DOHH2 (cell line): ENCODE data around the gene MYL5.

Experiments
- EZH2phosphoT487 ChIP-seq: fragments of 200-600 bp; sonication (generic); IDR thresholded peaks from 2 replicates; pipeline ENCODE4 v1.6.1; 2017; ENCODE audit warnings: borderline replicate concordance, mild to moderate bottlenecking, antibody characterized with exemption, low read length, moderate library complexity, mixed read lengths
- TF ChIP-seq, protein P1 (sequence below): fragments of 200-600 bp; sonication (generic); IDR thresholded peaks from one replicate; pipeline ENCODE4 v1.5.1; 2014; ENCODE audit warnings: antibody characterized with exemption, mild to moderate bottlenecking, low read depth, low read length; ENCODE audit not compliant: poor library complexity, severe bottlenecking

DNA sequence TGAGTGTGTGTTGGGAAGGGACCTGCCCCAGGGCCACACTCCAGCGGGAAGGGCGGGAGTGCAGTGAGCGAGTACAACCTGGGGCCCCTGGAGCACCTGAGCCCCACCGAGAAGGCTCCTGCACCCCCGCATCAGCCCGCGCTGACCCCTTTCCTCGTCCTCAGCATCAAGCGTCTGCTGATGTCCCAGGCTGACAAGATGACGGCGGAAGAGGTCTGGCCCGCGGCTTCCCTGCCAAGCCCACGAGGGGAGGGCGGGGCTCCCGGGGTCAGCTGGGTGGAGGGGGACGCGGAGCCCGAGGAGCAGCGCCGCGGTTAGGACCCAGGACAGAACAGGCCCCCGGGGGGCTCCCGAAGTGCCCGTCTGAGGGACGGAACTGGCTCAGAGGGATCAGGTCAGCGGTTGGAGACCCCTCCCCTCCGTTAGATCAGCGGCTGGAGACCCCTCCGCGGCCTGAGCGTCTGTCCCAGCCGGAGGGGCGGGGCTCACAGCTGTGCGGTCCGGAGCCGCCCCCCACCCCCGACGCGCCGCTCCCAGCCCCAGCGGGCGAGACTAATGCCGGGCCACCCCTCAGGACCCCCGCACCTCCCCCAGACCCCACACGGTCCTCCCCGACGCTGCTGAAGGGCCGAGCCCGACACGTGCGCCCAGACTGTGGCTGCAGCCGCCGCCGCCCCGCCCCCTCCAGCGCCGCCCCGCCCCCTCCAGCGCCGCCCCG, 6.7 kb downstream of the MYL5 start:
- TF ChIP-seq, protein P1, sequence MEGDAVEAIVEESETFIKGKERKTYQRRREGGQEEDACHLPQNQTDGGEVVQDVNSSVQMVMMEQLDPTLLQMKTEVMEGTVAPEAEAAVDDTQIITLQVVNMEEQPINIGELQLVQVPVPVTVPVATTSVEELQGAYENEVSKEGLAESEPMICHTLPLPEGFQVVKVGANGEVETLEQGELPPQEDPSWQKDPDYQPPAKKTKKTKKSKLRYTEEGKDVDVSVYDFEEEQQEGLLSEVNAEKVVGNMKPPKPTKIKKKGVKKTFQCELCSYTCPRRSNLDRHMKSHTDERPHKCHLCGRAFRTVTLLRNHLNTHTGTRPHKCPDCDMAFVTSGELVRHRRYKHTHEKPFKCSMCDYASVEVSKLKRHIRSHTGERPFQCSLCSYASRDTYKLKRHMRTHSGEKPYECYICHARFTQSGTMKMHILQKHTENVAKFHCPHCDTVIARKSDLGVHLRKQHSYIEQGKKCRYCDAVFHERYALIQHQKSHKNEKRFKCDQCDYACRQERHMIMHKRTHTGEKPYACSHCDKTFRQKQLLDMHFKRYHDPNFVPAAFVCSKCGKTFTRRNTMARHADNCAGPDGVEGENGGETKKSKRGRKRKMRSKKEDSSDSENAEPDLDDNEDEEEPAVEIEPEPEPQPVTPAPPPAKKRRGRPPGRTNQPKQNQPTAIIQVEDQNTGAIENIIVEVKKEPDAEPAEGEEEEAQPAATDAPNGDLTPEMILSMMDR: no peak
- no peak for TF ChIP-seq EZH2phosphoT487
